Measurements from ENCODE around the gene UBA7.
"Not testable (repeated sequence)": the region's sequence is repeated elsewhere in the genome, so short reads cannot be mapped to it uniquely, and the experiment has no call there.

The UBA7 gene

GRCh38 chr3:49839193-49839809 lies 25.5 kb upstream of the UBA7 start:
- peaks cover 71% of the 10 kb centered on the region for H3K36me3 ChIP-seq (ENCODE audit: insufficient read depth, low read length)
- no peak overlapping the region for H3K9ac ChIP-seq (ENCODE audit: low read depth, low read length)

GRCh38 chr3:49831341-49831740 lies 17.6 kb upstream of the UBA7 start:
- WGBS, result 73% methylated on average over 3 of the region's 3 CpGs
- no peaks in the 10 kb centered on the region for H3K4me1 ChIP-seq (ENCODE audit: insufficient read depth, low read length)
- no peak overlapping the region for H3K27ac ChIP-seq (ENCODE audit: low read depth, low read length)
- no peaks in the 10 kb centered on the region for H3K9me3 ChIP-seq (ENCODE audit: insufficient read depth, low read depth, low read length)
- H3K27me3 ChIP-seq (ENCODE audit: insufficient read depth, low read length), result no peaks in the 10 kb centered on the region
- H3K36me3 ChIP-seq (ENCODE audit: insufficient read depth, low read length), result peaks cover 62% of the 10 kb centered on the region
- no peak overlapping the region for H3K4me3 ChIP-seq (ENCODE audit: low read length)
- H3K9ac ChIP-seq (ENCODE audit: low read depth, low read length), result no peak overlapping the region

More at GRCh38 chr3:49839193-49839809, 25.5 kb upstream of the UBA7 start:
- Histone ChIP-seq H3K9me3 (ENCODE audit: insufficient read depth, low read depth, low read length) (no peaks in the 10 kb centered on the region), H3K27ac (ENCODE audit: low read depth, low read length) (no peak overlapping the region), H3K4me3 (ENCODE audit: low read length) (no peak overlapping the region), H3K4me1 (ENCODE audit: insufficient read depth, low read length) (no peaks in the 10 kb centered on the region), H3K27me3 (ENCODE audit: insufficient read depth, low read length) (no peaks in the 10 kb centered on the region)
- WGBS, result 71% methylated on average over 6 of the region's 6 CpGs

- Histone ChIP-seq H3K4me3 (ENCODE audit: low read length) (no peak overlapping the region), H3K4me1 (ENCODE audit: insufficient read depth, low read length) (no peaks in the 10 kb centered on the region), H3K27me3 (ENCODE audit: insufficient read depth, low read length) (no peaks in the 10 kb centered on the region), H3K9me3 (ENCODE audit: insufficient read depth, low read depth, low read length) (no peaks in the 10 kb centered on the region), H3K36me3 (ENCODE audit: insufficient read depth, low read length) (peaks cover 31% of the 10 kb centered on the region), H3K27ac (ENCODE audit: low read depth, low read length) (no peak overlapping the region), H3K9ac (ENCODE audit: low read depth, low read length) (no peak overlapping the region; the same call in 1 of the 2 replicates)
- 92% methylated on average over 5 of the region's 6 CpGs for WGBS
Measured at GRCh38 chr3:49826016-49826415, 12.3 kb upstream of the UBA7 start.

GRCh38 chr3:49823131-49823530 lies 9.4 kb upstream of the UBA7 start:
- not testable (repeated sequence) for H3K9me3 ChIP-seq (ENCODE audit: insufficient read depth, low read depth, low read length); H3K27ac ChIP-seq (ENCODE audit: low read depth, low read length); H3K4me1 ChIP-seq (ENCODE audit: insufficient read depth, low read length); H3K9ac ChIP-seq (ENCODE audit: low read depth, low read length); H3K4me3 ChIP-seq (ENCODE audit: low read length); H3K36me3 ChIP-seq (ENCODE audit: insufficient read depth, low read length); H3K27me3 ChIP-seq (ENCODE audit: insufficient read depth, low read length)
- 79% methylated on average over 3 of the region's 3 CpGs for WGBS

GRCh38 chr3:49812916-49813496 lies 747 bp downstream of the UBA7 start:
- Histone ChIP-seq H3K4me3 (ENCODE audit: low read length) (no peak overlapping the region), H3K9ac (ENCODE audit: low read depth, low read length) (no peak overlapping the region), H3K4me1 (ENCODE audit: insufficient read depth, low read length) (no peaks in the 10 kb centered on the region), H3K27me3 (ENCODE audit: insufficient read depth, low read length) (no peaks in the 10 kb centered on the region), H3K9me3 (ENCODE audit: insufficient read depth, low read depth, low read length) (no peaks in the 10 kb centered on the region), H3K36me3 (ENCODE audit: insufficient read depth, low read length) (no peaks in the 10 kb centered on the region), H3K27ac (ENCODE audit: low read depth, low read length) (no peak overlapping the region)
- WGBS, result 94% methylated on average over 9 of the region's 9 CpGs

- no peaks in the 10 kb centered on the region for H3K36me3 ChIP-seq (ENCODE audit: insufficient read depth, low read length)
- no peak overlapping the region for H3K9ac ChIP-seq (ENCODE audit: low read depth, low read length)
- WGBS, result 89% methylated on average over 13 of the region's 13 CpGs
- H3K27me3 ChIP-seq (ENCODE audit: insufficient read depth, low read length), result peaks cover 23% of the 10 kb centered on the region
- H3K4me1 ChIP-seq (ENCODE audit: insufficient read depth, low read length), result peaks cover 11% of the 10 kb centered on the region
- no peaks in the 10 kb centered on the region for H3K9me3 ChIP-seq (ENCODE audit: insufficient read depth, low read depth, low read length)
- no peak overlapping the region for H3K27ac ChIP-seq (ENCODE audit: low read depth, low read length)
- no peak overlapping the region for H3K4me3 ChIP-seq (ENCODE audit: low read length)
Measured at GRCh38 chr3:49807431-49808114, 6.2 kb downstream of the UBA7 start.

- no peaks in the 10 kb centered on the region for H3K36me3 ChIP-seq (ENCODE audit: insufficient read depth, low read length)
Measured at GRCh38 chr3:49806850-49807249, 6.9 kb downstream of the UBA7 start.

GRCh38 chr3:49805897-49806701 lies 7.7 kb downstream of the UBA7 start:
- WGBS, result 44% methylated on average over 10 of the region's 11 CpGs
- H3K27ac ChIP-seq (ENCODE audit: low read depth, low read length), result 0 out of 2 replicates have a peak overlapping the region, but pooled peaks have one; percentile 18

More at GRCh38 chr3:49806850-49807249, 6.9 kb downstream of the UBA7 start:
- H3K27ac ChIP-seq (ENCODE audit: low read depth, low read length), result 0 out of 2 replicates have a peak overlapping the region, but pooled peaks have one; percentile 18
- peaks cover 27% of the 10 kb centered on the region for H3K27me3 ChIP-seq (ENCODE audit: insufficient read depth, low read length)
- H3K9me3 ChIP-seq (ENCODE audit: insufficient read depth, low read depth, low read length), result no peaks in the 10 kb centered on the region
- peaks cover 11% of the 10 kb centered on the region for H3K4me1 ChIP-seq (ENCODE audit: insufficient read depth, low read length)
- 0 out of 2 replicates have a peak overlapping the region, but pooled peaks have one; percentile 27 for H3K9ac ChIP-seq (ENCODE audit: low read depth, low read length)
- WGBS, result 93% methylated on average over 2 of the region's 2 CpGs
- H3K4me3 ChIP-seq (ENCODE audit: low read length), result peak overlapping the region; percentile 19; the same call in 1 of the 2 replicates

GRCh38 chr3:49805367-49805782 lies 8.4 kb downstream of the UBA7 start:
- Histone ChIP-seq H3K27ac (ENCODE audit: low read depth, low read length) (no peak overlapping the region), H3K9ac (ENCODE audit: low read depth, low read length) (no peak overlapping the region), H3K9me3 (ENCODE audit: insufficient read depth, low read depth, low read length) (no peaks in the 10 kb centered on the region), H3K36me3 (ENCODE audit: insufficient read depth, low read length) (no peaks in the 10 kb centered on the region), H3K4me1 (ENCODE audit: insufficient read depth, low read length) (peaks cover 11% of the 10 kb centered on the region), H3K4me3 (ENCODE audit: low read length) (no peak overlapping the region), H3K27me3 (ENCODE audit: insufficient read depth, low read length) (peaks cover 34% of the 10 kb centered on the region)
- WGBS, result 82% methylated on average over 2 of the region's 3 CpGs

More at GRCh38 chr3:49805897-49806701, 7.7 kb downstream of the UBA7 start:
- Histone ChIP-seq H3K27me3 (ENCODE audit: insufficient read depth, low read length) (peaks cover 34% of the 10 kb centered on the region), H3K4me3 (ENCODE audit: low read length) (peak overlapping the region; percentile 19; the same call in 1 of the 2 replicates), H3K9ac (ENCODE audit: low read depth, low read length) (peak overlapping the region; percentile 27; the same call in 1 of the 2 replicates), H3K36me3 (ENCODE audit: insufficient read depth, low read length) (no peaks in the 10 kb centered on the region), H3K9me3 (ENCODE audit: insufficient read depth, low read depth, low read length) (no peaks in the 10 kb centered on the region), H3K4me1 (ENCODE audit: insufficient read depth, low read length) (peaks cover 11% of the 10 kb centered on the region)

GRCh38 chr3:49804141-49805041 lies 9.4 kb downstream of the UBA7 start:
- peak overlapping the region; percentile 77 for H3K4me3 ChIP-seq (ENCODE audit: low read length)
- H3K36me3 ChIP-seq (ENCODE audit: insufficient read depth, low read length), result no peaks in the 10 kb centered on the region
- H3K4me1 ChIP-seq (ENCODE audit: insufficient read depth, low read length), result peaks cover 11% of the 10 kb centered on the region
- peaks cover 34% of the 10 kb centered on the region for H3K27me3 ChIP-seq (ENCODE audit: insufficient read depth, low read length)
- no peaks in the 10 kb centered on the region for H3K9me3 ChIP-seq (ENCODE audit: insufficient read depth, low read depth, low read length)
- no peak overlapping the region for H3K27ac ChIP-seq (ENCODE audit: low read depth, low read length)
- H3K9ac ChIP-seq (ENCODE audit: low read depth, low read length), result no peak overlapping the region
- WGBS, result 92% methylated on average over 26 of the region's 26 CpGs
